ENCODE measurements around the gene DNAJA1.
A peak's percentile ranks its signal among the peaks of the same experiment; 100 is the strongest.
"Not testable (repeated sequence)": the region's sequence is repeated elsewhere in the genome, so short reads cannot be mapped to it uniquely, and the experiment has no call there.

Gene DNAJA1

DNA sequence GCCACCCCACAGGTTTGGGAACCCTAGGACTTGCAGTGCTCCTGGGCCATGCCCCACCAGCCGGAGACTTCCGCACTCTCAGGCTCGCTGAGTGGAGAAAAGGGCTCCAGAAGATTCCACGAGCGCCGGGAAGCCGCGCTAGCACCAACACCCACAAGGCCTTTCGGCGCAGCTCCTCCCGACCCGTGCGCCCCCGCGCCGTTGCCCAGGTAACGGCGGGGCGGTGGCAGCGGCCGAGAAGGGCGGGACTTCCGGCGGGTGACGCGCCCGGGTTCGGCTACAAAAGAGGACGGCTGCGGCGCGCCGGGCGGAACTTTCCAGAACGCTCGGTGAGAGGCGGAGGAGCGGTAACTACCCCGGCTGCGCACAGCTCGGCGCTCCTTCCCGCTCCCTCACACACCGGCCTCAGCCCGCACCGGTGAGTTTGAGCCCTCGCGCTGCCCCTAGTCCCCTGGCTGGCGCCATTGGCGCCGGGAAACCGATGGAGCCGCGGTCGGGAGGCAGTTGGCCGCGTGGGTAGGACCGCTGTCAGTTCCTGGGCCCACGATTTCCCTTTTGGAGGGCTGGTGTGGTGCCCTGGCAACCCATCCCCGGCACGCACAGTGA lies at the start of gene DNAJA1:
DNAJA1 (plus strand) TSS at position 308 of the 606 bp plus-strand sequence. CDS start 1,212 bp downstream, outside the sequence.
- DNase-seq = peak; percentile 96

GRCh38 chr9:32978051-32978450 lies 47.0 kb upstream of the DNAJA1 start:
- DNase-seq = no peak

DNA sequence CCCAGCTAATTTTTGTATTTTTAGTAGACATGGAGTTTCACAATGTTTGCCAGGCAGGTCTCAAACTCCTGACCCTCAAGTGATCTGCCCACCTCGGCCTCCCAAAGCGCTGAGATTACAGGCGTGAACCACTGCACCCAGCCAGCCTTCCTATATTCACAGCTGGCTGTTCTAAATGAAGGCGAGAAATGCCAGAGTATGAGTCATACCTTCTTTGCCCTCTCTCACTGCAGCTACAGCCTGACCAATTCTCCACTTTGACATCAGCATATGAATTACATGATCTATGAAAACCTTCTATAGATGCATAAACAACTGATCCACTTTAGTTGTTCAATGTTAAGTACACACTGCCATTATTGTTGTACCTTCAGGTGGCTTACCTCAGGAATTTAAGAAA lies 38.1 kb upstream of the DNAJA1 start:
- DNase-seq = no peak

GRCh38 chr9:32989660-32990059 lies 35.4 kb upstream of the DNAJA1 start:
- no peak for DNase-seq

DNA sequence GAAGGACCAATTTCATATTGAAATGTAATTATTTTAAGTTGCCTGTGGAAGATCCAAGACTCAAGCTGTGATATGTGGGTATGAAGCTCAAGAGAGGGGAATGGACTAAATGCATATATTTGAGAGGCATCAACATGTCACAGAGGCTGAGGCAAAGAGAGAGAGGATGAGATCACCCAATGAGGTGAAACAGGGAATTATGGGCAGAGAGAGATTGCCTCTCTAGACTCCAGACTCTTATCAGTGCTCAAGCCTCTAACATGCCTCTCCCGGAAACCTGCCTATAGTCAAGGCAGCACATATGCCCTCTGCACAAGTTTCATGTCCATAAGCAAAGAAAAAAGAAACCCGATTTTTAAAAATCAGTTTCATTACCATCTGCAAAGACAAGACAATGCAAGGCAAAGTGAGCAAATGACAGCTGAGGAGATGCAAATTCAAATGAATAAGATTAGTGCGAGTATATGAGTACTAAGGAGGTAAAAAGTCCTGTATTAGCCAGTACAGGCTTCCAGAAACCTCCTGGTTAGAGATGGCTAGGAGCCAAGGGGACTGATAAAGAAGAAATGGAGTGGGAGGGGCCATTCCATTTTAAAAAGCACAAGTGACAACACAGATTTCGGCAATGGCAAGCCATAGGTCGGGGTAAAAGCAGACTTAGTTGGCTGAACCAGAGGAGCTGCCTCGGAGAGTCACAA lies 33.0 kb upstream of the DNAJA1 start:
- no peak for DNase-seq

GRCh38 chr9:32992595-32993238 lies 32.4 kb upstream of the DNAJA1 start:
- no peak for DNase-seq

- DNase-seq = peak; percentile 45
Measured at GRCh38 chr9:33000682-33001055, 24.4 kb upstream of the DNAJA1 start.

DNA sequence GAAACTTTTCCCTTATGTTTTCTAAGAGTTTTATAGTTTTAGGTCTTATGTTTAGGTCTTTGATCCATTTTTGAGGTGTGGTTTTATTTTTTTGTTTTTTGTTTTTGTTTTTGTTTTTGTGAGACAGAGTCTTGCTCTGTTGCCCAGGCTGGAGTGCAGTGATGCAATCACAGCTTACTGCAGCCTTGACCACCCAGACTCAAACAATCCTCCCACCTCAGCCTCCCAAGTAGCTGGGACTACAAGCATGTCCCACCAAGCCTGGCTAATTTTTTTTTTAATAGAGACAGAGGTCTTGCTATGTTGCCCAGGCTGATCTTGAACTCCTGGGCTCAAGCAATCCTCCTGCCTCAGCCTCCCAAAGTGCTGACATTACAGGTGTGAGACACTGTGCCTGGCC lies 19.7 kb upstream of the DNAJA1 start:
- not testable (repeated sequence) for DNase-seq

GRCh38 chr9:33007755-33008154 lies 17.3 kb upstream of the DNAJA1 start:
- no peak for DNase-seq

- no peak for DNase-seq
Measured at GRCh38 chr9:33011831-33012230, 13.2 kb upstream of the DNAJA1 start.

- DNase-seq = no peak
Measured at GRCh38 chr9:33012328-33013069, 12.6 kb upstream of the DNAJA1 start.

DNA sequence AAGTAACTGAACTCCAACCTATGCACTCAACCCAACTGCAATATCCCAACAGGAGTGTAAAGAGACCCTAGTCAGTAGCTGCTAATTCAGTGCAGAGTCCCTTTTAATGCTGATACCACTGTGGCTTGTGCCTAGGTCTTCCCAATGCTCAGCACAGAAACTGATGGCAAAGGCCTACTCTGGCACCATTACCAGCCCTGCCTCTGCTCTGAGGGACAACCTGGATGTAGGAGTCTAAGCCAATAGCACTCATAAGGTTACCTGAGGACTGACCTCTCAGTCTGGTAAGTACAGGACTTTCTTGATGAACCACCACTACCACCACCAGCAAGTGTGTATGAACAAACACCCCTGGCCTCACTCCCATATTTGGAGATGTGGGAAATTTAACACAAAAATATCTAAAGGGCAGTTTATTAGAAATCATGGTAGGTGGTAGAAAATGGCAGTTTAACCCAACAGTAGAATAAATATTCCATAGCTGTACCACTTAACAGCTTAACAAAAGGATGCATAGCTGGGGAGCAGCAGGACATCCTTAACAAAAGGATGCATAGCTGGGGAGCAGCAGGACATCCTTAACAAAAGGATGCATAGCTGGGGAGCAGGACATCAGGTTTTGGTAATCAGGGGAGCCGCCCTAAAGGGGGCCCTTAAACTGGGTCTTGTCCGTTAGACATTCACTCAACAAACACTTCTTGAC lies 11.0 kb upstream of the DNAJA1 start:
- DNase-seq = no peak

DNA sequence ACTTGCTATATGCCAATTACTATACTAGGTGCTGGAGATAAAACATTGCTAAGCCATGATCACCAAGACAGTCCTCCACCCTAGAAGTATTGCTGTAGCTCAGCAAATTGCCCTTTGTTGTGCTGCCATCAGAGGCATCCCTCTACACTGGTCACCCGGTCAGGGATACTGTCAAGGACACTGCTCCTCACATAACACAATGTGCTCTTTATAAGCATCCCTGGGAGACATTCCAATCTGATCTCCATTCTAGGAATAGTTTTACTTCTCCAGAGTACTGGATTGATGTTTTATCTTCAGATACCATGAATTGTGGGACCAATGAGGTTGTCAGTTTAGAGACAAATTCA lies 10.4 kb upstream of the DNAJA1 start:
- no peak for DNase-seq

GRCh38 chr9:33017283-33018041 lies 7.6 kb upstream of the DNAJA1 start:
- no peak for DNase-seq

GRCh38 chr9:33019797-33020196 lies 5.3 kb upstream of the DNAJA1 start:
- DNase-seq = no peak

DNA sequence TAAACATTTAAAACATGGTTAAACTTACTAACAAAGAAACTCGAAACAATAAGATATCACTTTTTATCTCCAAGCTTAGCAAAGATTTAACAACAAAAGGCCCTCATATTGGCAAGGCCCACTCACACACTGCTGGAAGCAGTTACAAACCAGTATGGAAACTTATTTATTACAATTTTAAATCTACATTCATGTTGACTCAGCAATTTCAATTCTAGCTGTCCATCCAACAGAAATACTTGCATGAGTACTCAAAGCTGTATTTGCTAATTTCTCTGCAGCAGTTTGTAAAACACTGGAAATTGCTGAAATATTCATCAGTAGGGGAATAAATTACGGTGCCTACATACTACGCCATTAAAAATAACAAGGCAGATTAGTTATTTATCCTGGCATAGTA lies 2.8 kb upstream of the DNAJA1 start:
- no peak for DNase-seq

GRCh38 chr9:33022755-33023154 lies 2.3 kb upstream of the DNAJA1 start:
- no peak for DNase-seq

DNA sequence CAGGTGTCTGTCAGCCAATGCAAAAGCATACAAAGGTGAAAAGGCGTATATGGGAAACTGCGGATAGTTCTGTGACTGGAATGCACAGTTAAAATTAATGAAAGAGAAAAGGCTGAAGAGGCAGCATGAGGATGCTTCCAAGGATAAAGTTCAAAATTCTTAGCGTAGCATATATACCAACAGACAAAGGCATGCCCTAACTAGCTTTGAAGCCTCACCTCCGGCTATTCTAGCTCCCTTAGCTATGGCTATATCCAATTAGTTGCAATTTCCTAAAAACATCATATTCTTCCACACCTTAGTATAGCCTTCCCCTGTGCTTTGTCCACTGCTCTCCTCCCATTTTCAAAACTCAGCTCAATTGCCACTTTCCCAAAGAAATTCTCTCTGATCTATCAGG lies 1.4 kb upstream of the DNAJA1 start:
- no peak for DNase-seq

- no peak for DNase-seq
Measured at GRCh38 chr9:33024126-33024965, 727 bp upstream of the DNAJA1 start.

GRCh38 chr9:33025572-33026342 lies 684 bp downstream of the DNAJA1 start:
- DNase-seq = peak; percentile 90
